ENCODE measurements around the gene PIGH. TPM values are rescaled to one million over a fixed set of nuclear protein-coding genes. Genes with fewer than 3 reads are reported as not detected.
A peak's percentile ranks its signal among the peaks of the same experiment; 100 is the strongest.

Gene PIGH
- total RNA-seq: 10 to 100 TPM; 13.1 to 17.1 TPM

GRCh38 chr14:67599698-67600561 lies at the start of gene PIGH:
Gene PIGH (minus strand): TSS chr14:67600268. CDS start chr14:67600203, 65 bp downstream.
- Mint-ChIP-seq H3K4me1 (ENCODE audit: low read depth) (peaks cover 34% of the 10 kb centered on the region), H3K9me3 (no peaks in the 10 kb centered on the region), H3K36me3 (peaks cover 5% of the 10 kb centered on the region), H3K27ac (peak within 1 kb of the TSS; percentile 88), H3K27me3 (no peaks in the 10 kb centered on the region), H3K4me3 (peak within 1 kb of the TSS; percentile 95)
- ChIA-PET CTCF (interaction anchor here (0.6 to 3.7 kb wide), 24 partner anchors 9 to 240 kb away, joined by 3 to 33 read pairs (median 5); partner anchors contain the start of genes ARG2, ATP6V1D, EIF2S1 and RDH11), POLR2A (interaction anchor here (0.5 to 2.3 kb wide), 9 partner anchors 9 to 216 kb away, joined by 3 to 10 read pairs (median 6); partner anchors contain the start of genes ARG2, RDH11 and ZFYVE26)
- intact Hi-C loops (cut with micrococcal nuclease): loop anchor here (1.0 to 5.0 kb wide), 5 partner anchors 19 to 240 kb away; partner anchors contain the start of genes ARG2, EIF2S1, RAD51B and RDH11
- peak; percentile 96 for DNase-seq

DNA sequence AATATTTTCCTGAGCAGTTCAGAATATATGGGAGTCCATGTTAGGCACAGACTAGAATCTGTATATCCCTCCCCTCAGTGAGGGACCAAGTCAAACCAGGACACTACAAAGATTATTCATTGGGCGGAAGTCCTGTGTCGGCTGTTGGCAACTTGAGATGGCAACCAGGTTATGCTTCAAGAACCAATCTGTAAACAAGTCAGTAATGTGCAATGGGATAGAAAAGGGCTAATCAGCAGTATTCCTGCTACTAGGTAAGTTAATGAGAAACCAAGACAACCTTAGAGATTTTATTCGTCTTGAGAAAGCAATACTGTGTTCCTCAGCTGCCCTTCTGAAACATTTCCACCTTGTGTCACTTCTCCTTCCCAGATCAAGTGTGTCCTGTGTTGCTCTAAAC lies 46.1 kb upstream of the PIGH start:
- no peak for DNase-seq
- Mint-ChIP-seq H3K9me3 (no peaks in the 10 kb centered on the region), H3K27me3 (no peaks in the 10 kb centered on the region), H3K27ac (no peak overlapping the region), H3K36me3 (peaks cover 24% of the 10 kb centered on the region), H3K4me1 (ENCODE audit: low read depth) (peaks cover 18% of the 10 kb centered on the region), H3K4me3 (no peak overlapping the region)
- POLR2A ChIA-PET: no interaction called here
- intact Hi-C loops (cut with micrococcal nuclease): no loop called here
- CTCF ChIA-PET: no interaction called here

DNA sequence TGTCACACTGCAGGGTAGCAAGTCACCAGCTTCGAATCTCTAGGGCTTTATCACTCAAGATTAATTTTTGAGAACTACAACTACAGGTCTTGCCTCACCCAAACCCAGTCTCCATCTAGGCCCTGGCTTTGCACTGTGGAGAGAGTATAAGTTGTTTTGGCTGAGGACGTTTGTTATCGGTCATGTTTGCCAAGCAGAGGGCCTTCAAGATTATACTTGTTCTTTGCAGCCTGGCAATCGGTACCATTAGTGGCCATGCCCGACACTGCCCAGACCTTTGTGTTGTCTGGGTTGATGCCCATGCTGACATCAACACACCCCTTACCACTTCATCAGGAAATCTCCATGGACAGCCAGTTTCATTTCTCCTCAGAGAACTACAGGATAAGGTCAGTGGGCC lies 45.3 kb upstream of the PIGH start:
- CTCF ChIA-PET: interaction anchor here (1.4 kb wide), 1 partner anchor 61 kb away, joined by 4 read pairs; no protein-coding TSS in a partner anchor
- POLR2A ChIA-PET: no interaction called here
- no peaks in the 10 kb centered on the region for H3K9me3 Mint-ChIP-seq
- H3K4me3 Mint-ChIP-seq: no peak overlapping the region
- H3K4me1 Mint-ChIP-seq (ENCODE audit: low read depth): peaks cover 18% of the 10 kb centered on the region
- DNase-seq: no peak
- H3K27me3 Mint-ChIP-seq: no peaks in the 10 kb centered on the region
- H3K36me3 Mint-ChIP-seq: peaks cover 19% of the 10 kb centered on the region
- H3K27ac Mint-ChIP-seq: no peak overlapping the region
- intact Hi-C loops (cut with micrococcal nuclease): no loop called here

DNA sequence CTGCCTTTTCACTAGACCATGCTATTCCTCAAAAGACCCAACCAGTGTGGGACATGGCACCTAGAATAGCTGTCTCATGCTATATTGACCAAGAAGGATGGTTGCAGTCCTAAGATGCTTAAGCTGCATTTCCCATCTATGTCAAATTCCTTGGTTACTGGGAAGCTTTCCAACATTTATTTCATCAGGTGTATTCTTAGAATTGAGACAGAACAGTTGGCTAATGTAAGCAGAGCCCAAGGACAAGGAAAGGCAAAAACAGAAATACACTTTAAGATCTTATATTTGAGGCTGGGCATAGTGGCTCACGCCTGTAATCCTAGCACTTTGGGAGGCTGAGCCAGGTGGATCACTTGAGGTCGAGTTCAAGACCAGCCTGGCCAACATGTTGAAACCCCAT lies 44.4 kb upstream of the PIGH start:
- no peak overlapping the region for H3K4me3 Mint-ChIP-seq
- peaks cover 13% of the 10 kb centered on the region for H3K36me3 Mint-ChIP-seq
- no peak for DNase-seq
- ChIA-PET POLR2A (interaction anchor here (1.1 kb wide), 1 partner anchor 8 kb away, joined by 3 read pairs; no protein-coding TSS in a partner anchor), CTCF (interaction anchor here (1.4 to 1.6 kb wide), 2 partner anchors 60 kb away, joined by 4 to 7 read pairs; no protein-coding TSS in a partner anchor)
- H3K4me1 Mint-ChIP-seq (ENCODE audit: low read depth): peaks cover 18% of the 10 kb centered on the region
- H3K9me3 Mint-ChIP-seq: no peaks in the 10 kb centered on the region
- no peak overlapping the region for H3K27ac Mint-ChIP-seq
- intact Hi-C loops (cut with micrococcal nuclease): no loop called here
- H3K27me3 Mint-ChIP-seq: no peaks in the 10 kb centered on the region

DNA sequence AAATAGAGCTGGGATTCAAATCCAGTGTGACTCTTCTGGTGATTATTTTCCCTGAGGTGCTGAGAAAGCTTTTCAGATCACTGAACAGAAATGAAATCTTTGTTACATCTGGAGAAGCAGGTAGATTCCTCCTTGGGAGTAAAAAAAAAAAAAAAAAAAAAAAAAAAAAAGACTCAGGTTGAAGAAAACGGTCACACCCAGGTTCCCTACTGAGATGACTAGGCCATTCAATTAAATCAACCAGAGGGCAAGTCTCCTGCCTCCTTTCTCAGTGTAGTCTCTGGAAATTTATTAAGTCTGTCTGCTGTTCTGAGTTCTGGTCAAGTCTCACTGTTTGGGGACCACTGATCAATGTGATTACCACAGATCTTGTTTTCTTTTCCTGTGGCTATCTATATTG lies 43.6 kb upstream of the PIGH start:
- Mint-ChIP-seq H3K4me3 (no peak overlapping the region), H3K4me1 (ENCODE audit: low read depth) (peaks cover 18% of the 10 kb centered on the region)
- intact Hi-C loops (cut with micrococcal nuclease): loop anchor here (2.0 kb wide), 2 partner anchors 21 to 23 kb away; no protein-coding TSS in a partner anchor

DNA sequence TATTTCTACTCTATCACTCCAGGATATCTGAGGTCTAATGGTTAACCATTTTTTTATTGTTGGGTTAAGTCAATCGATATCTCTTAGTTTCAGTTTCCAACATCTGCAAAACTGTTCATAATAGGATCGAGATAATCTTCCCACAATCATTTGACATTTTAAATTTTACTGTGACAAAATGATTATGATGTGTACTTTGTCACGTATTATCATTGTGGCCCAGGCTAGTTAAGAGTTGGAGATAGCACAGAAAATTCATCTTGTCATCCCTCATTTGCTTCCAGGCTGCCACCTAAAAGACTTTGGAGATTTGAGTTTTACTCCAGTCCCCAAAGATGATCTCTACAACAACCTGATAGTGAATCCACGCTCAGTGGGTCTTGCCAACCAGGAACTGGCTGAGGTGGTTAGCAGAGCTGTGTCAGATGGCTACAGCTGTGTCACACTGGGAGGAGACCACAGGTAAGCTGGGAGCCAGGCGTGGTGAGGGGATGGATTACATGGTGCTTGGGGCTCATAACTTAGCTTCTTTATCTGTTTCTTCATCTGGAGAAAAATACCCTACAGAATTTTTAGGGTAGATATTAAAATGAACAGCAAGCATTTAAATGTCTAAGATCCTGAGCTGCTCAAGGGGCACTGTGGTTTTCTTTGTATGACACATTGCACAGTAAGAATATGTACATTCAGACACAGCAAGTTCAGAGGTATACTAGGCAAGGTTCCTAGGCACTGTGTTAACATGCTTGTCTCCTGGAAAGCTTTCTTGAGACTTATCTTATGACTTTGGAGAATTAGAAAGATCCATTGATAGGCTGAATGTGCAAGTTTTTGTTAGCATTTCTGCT lies 42.1 kb upstream of the PIGH start:
- Mint-ChIP-seq H3K36me3 (peaks cover 13% of the 10 kb centered on the region), H3K27ac (peak overlapping the region; percentile 49), H3K9me3 (no peaks in the 10 kb centered on the region), H3K27me3 (no peaks in the 10 kb centered on the region), H3K4me1 (ENCODE audit: low read depth) (peaks cover 18% of the 10 kb centered on the region), H3K4me3 (no peak overlapping the region)
- peak; percentile 41 for DNase-seq
- POLR2A ChIA-PET: no interaction called here
- CTCF ChIA-PET: interaction anchor here (0.6 to 1.6 kb wide), 4 partner anchors 51 to 215 kb away, joined by 3 to 9 read pairs (median 6); no protein-coding TSS in a partner anchor
- intact Hi-C loops (cut with micrococcal nuclease): loop anchor here (2.0 kb wide), 2 partner anchors 19 to 25 kb away; no protein-coding TSS in a partner anchor

More for the DNA sequence above, 43.6 kb upstream of the PIGH start:
- DNase-seq: no peak
- Mint-ChIP-seq H3K27me3 (no peaks in the 10 kb centered on the region), H3K9me3 (no peaks in the 10 kb centered on the region), H3K27ac (no peak overlapping the region), H3K36me3 (peaks cover 13% of the 10 kb centered on the region)
- ChIA-PET POLR2A (interaction anchor here (0.9 to 1.1 kb wide), 2 partner anchors 9 to 23 kb away, joined by 3 read pairs; no protein-coding TSS in a partner anchor), CTCF (interaction anchor here (1.4 to 1.6 kb wide), 2 partner anchors 59 to 61 kb away, joined by 4 to 7 read pairs; no protein-coding TSS in a partner anchor)

DNA sequence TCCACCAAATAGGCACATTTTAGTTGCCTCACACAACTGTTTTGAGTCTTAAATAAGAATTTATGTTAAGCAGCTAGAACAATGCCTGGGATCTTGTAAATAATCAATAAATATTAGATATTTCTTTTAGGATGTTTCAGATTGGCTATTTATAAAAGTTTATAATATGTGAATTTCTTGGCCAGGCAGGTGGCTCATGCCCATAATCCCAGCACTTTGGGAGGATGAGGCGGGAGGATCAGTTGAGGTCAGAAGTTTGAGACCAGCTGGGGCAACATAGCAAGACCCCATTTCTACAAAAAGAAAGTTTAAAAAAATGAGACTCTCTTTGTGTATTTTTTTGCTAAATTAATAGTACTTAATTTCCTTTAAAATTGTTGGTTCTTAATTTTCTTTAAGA lies 41.4 kb upstream of the PIGH start:
- H3K36me3 Mint-ChIP-seq: peaks cover 8% of the 10 kb centered on the region
- H3K9me3 Mint-ChIP-seq: no peaks in the 10 kb centered on the region
- H3K27me3 Mint-ChIP-seq: no peaks in the 10 kb centered on the region
- no peak overlapping the region for H3K4me3 Mint-ChIP-seq
- ChIA-PET CTCF (interaction anchor here (1.3 to 1.6 kb wide), 2 partner anchors 63 to 70 kb away, joined by 5 to 9 read pairs; no protein-coding TSS in a partner anchor), POLR2A (interaction anchor here (0.7 kb wide), 1 partner anchor 62 kb away, joined by 3 read pairs; no protein-coding TSS in a partner anchor)
- H3K27ac Mint-ChIP-seq: no peak overlapping the region
- peaks cover 18% of the 10 kb centered on the region for H3K4me1 Mint-ChIP-seq (ENCODE audit: low read depth)
- intact Hi-C loops (cut with micrococcal nuclease): no loop called here
- no peak for DNase-seq

GRCh38 chr14:67638642-67639041 lies 38.6 kb upstream of the PIGH start:
- POLR2A ChIA-PET: no interaction called here
- intact Hi-C loops (cut with micrococcal nuclease): no loop called here
- H3K27ac Mint-ChIP-seq: no peak overlapping the region

GRCh38 chr14:67636361-67636919 lies 36.4 kb upstream of the PIGH start:
- intact Hi-C loops (cut with micrococcal nuclease): no loop called here
- H3K27me3 Mint-ChIP-seq: no peaks in the 10 kb centered on the region
- ChIA-PET CTCF (interaction anchor here (1.0 to 1.2 kb wide), 2 partner anchors 30 to 67 kb away, joined by 3 to 4 read pairs; no protein-coding TSS in a partner anchor), POLR2A (no interaction called here)
- no peak for DNase-seq
- H3K36me3 Mint-ChIP-seq: no peaks in the 10 kb centered on the region
- no peaks in the 10 kb centered on the region for H3K9me3 Mint-ChIP-seq
- no peaks in the 10 kb centered on the region for H3K4me1 Mint-ChIP-seq (ENCODE audit: low read depth)
- no peak overlapping the region for H3K4me3 Mint-ChIP-seq
- no peak overlapping the region for H3K27ac Mint-ChIP-seq

More at GRCh38 chr14:67638642-67639041, 38.6 kb upstream of the PIGH start:
- Mint-ChIP-seq H3K9me3 (no peaks in the 10 kb centered on the region), H3K27me3 (no peaks in the 10 kb centered on the region), H3K4me1 (ENCODE audit: low read depth) (peaks cover 13% of the 10 kb centered on the region), H3K36me3 (no peaks in the 10 kb centered on the region), H3K4me3 (no peak overlapping the region)
- CTCF ChIA-PET: no interaction called here
- no peak for DNase-seq

- Mint-ChIP-seq H3K27me3 (no peaks in the 10 kb centered on the region), H3K4me1 (ENCODE audit: low read depth) (no peaks in the 10 kb centered on the region), H3K9me3 (no peaks in the 10 kb centered on the region), H3K36me3 (no peaks in the 10 kb centered on the region), H3K27ac (no peak overlapping the region), H3K4me3 (no peak overlapping the region)
- POLR2A ChIA-PET: interaction anchor here (0.5 kb wide), 1 partner anchor 38 kb away, joined by 3 read pairs; no protein-coding TSS in a partner anchor
- intact Hi-C loops (cut with micrococcal nuclease): no loop called here
- CTCF ChIA-PET: interaction anchor here (0.8 kb wide), 1 partner anchor 206 kb away, joined by 3 read pairs; no protein-coding TSS in a partner anchor
- no peak for DNase-seq
These were observed 33.5 kb upstream of the PIGH start for GRCh38 chr14:67633451-67634147.

DNA sequence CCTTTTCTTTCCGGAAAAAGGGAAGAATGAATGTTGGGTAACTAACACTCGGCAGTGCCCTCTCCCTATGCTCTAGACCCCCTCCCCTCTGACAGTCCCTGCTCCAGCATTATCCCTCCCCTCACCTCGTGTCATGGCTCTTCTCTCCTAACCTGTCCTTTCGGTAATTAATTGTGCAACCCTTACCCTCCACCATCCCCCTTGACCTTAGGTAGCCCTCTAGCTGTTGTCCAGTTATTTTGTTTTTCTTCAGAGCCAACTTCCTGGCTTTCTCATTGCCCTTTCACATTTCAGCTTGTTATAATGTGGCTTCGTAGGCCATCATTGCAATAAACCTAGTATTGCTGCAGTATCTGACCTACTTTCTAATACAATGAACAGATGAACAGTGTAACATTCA lies 30.9 kb upstream of the PIGH start:
- H3K9me3 Mint-ChIP-seq: no peaks in the 10 kb centered on the region
- POLR2A ChIA-PET: interaction anchor here (0.8 to 1.3 kb wide), 2 partner anchors 44 to 200 kb away, joined by 3 read pairs; no protein-coding TSS in a partner anchor
- no peak overlapping the region for H3K27ac Mint-ChIP-seq
- H3K36me3 Mint-ChIP-seq: no peaks in the 10 kb centered on the region
- intact Hi-C loops (cut with micrococcal nuclease): no loop called here
- H3K4me1 Mint-ChIP-seq (ENCODE audit: low read depth): no peaks in the 10 kb centered on the region
- no peaks in the 10 kb centered on the region for H3K27me3 Mint-ChIP-seq
- H3K4me3 Mint-ChIP-seq: no peak overlapping the region
- CTCF ChIA-PET: interaction anchor here (0.9 to 1.4 kb wide), 3 partner anchors 12 to 74 kb away, joined by 3 to 5 read pairs (median 4); partner anchors contain the start of gene PIGH
- DNase-seq: no peak

Data from activated CD4-positive, alpha-beta memory T cell treated with anti-CD3 and anti-CD28 coated beads for 36 hours (primary cell).